Kidney glomerular epithelial cell (primary cell): ENCODE results near the gene RNF125.
A peak's percentile ranks its signal among the peaks of the same experiment; 100 is the strongest.
"Not testable (repeated sequence)": the region's sequence is repeated elsewhere in the genome, so short reads cannot be mapped to it uniquely, and the experiment has no call there.

Source experiments
- DNase-seq: peaks from one replicate; lab custom pipeline; 2025; lab: John Stamatoyannopoulos, UW

Gene RNF125

DNA sequence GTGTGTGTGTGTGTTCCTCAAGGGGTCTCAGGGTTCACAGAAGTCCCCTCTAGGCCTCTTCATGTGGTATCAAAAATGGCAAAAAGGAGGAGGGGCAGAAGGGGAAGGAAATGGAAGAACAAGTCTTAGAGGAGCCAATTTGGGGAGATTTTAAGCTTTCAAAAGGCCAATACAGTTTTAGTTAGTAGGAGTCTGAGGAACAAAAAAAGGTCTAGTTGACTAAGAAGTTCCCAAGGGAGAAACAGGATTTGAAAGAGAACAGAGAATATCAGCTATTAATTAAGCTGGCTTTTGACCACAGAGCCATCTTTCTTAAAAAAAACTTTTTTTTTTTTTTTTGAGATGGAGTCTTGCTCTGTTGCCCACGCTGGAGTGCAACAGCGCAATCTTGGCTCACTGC is 7.1 kb downstream of the RNF125 start:
- no peak for DNase-seq

DNA sequence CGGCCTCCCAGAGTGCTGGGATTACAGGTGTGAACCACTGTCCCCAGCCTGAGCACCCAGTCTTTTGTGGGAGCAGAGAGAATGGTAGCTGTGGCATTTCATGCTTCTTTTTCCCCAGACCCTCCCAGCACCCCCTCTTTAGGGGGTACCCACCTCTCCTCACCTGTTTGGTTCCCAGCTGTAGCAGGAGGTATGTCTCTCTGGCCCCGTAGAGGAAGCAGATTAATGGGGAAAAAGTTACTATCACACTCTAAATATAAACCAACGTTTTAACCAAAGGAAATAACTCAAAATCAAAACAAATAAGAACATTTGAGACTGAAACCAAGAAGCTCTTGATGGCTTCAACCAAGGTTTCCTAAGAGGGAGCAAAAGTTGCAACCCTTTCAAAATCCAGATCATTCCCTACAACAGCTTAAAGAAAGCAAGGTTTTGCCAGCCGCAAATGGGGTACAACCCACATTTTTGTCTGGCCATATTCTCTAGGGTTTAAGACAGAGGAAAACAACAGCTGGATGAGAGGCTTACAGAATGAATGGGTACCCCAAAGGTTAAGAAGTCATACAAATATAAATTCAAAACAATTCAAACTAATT is 8.0 kb downstream of the RNF125 start:
- no peak for DNase-seq

DNA sequence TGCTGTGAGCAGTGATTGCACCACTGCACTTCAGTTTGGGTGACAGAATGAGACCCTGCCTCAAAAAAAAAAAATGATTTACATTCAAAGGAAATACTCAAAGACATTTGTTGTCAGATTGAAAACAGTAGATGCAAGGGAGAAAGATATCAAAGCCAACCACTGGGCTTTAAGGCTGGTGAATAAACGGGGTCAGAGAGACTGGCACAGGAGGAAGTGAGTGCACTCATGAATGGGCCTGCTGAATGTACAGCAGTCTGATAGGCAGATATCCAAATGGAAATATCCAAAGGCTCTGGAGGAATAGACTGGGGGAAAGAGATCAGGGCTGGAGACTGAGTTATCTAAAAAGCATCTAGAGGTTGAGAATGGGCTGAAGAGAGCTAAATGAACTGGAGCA is 10.9 kb downstream of the RNF125 start:
- no peak for DNase-seq

DNA sequence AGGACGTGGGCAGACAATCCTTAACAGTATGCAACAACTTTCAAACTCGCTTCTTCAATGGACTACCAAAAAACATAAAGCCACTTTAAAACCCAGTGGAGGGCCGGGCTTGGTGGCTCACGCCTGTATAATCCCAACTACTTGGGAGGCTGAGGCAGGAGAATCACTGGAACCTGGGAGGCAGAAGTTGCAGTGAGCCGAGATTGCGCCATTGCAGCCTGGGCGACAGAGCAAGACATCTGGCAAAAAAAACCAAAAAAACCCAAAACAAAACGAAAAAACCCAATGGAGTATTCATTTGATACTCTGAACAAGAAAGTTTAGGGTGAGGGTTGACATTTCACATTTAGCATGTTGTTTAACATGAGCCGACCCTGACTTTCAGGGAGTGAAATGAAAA is 14.0 kb downstream of the RNF125 start:
- no peak for DNase-seq

DNA sequence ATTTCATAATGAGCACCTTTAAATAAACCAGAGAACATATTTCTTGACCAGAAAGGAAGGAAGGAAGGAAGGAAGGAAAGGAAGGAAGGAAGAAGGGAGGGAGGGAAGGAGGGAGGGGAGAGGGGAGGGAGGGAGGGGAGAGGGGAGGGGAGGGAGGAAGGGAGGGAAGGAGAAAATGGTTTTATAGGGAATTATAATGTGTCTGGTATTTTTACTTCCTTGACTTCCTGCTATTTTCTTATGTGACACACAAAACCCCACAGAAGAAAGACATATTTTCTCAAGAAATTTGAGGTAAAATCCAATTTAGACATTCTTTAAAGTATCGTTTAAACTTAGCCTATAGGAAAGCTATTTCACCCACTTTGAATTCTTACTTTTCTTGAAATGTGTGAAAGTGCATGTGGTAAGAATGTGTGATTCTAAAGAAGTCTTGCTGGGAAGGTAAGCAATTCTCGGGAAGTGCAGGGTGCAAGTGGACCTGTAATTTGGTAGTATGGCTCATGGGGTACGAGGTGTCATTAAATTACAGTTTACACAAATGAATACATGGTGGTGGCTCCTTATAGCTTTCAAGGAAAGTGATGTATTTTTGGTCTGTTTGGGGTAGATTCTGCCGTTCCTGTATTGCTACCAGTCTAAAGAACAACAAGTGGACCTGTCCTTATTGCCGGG is 18.0 kb downstream of the RNF125 start:
- no peak for DNase-seq

DNA sequence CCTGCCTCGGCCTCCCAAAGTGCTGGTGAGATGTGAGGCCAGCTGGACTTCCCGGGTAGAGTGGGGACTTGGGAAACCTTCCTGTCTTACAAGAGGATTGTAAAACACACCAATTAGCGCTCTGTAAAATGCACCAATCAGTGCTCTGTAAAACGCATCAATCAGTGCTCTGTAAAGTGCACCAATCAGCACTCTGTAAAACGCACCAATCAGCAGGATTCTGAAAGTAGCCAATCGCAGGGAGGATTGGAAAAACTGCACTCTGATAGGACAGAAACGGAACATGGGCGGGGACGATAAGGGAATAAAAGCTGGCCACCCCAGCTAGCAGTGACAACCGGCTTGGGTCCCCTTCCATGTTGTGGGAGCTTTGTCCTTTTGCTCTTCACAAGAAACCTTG is 19.0 kb downstream of the RNF125 start:
- no peak for DNase-seq

DNA sequence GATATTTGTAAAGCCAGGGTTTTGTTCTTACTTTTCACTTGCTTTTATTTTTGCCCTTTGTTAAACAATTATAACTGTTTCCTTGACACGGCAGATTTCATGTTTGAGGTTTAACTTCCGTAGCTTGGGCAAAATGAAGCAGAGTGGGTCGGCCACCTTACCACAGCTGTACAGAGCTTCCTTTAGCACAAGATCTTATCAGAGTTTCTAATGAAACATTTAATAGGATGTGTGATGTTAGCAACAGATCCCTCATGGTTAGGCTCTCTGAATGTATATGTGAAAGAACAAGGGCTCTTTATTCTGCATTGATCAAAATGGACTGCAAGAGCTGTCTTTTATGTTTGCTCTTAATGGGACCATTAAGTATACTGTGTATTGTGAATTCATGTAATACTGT is 22.3 kb downstream of the RNF125 start:
- DNase-seq = no peak

DNA sequence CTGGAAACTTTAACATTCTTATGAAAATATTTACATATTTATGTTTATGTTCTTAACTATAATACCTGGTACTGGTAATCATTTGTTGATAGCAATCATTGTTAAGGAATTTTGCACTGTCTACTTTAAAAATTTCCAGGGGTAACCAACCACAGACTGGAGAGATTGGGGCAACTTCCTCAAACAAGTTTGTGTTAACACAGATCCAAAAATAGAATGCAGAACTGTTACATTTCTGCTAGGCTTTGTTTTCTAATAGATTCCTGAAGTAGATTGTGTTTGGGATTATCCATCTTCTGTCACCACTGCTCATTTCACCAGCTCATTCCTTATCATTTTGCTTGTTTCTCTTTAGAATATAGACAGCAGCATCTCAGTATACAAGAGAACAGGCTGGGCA is 23.7 kb downstream of the RNF125 start:
- no peak for DNase-seq

DNA sequence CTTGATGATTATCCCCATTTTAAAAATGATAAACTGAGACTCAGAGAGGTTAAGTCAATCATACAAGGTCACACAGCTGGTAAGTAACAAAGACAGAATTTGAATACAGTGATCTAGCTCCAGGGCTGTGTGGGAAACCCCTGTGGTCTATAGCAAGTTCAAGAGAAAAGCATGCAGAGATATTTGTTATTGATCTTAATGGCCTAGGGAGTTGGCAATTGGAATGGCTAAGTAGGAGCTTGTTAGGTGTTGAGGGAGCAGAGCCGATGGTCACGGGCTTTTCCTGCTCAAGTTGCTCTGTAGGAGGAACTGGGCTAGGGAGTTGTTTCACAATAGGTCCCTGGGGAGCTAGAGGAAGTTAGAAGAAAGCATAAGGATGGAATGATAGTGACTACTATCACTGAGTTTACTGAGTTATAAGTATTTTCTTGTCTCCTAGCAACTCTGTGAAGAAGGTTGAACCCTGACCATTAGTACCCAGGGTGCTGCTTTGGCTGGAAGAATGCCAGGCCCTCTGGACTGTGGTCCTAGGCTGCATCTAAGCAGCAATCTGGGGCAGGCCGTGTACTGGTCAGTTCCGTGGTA is 30.0 kb downstream of the RNF125 start:
- DNase-seq = no peak

DNA sequence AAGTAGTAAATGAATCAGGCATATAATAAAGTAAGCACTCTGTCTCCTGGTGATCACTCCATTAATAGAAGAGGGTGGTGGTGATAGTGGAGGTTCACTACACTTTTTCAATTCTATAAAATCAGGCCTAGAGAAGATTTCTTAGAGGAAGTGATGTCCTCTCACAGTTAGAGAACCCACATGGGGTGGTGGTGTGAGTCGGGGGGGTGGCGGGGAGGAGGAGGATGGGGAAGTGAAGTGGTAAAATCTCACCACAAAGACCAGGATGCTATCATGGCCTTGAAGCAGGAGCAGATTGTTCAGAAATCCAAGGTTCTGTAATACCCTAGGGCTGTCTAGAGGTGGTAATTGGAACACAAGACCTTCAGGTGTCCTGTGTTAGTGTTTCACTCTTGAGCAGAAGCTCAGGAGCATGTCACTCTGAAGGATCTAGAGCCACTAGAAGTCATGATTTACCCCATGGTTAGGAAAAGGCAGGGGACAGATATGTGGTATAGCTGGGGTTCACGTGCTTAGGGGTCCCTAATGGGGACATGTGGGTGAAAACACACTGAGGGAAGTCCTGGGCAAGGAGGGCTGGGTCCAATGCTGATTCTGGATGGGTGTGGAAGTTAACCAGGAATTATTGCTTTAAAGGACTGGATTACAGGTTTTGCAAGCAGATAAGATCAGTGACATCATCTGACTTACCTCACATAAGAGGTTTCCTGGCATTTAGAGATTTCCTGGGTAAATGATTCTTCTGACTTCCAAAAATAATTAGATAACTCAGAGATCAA is 31.0 kb downstream of the RNF125 start:
- peak; percentile 17 for DNase-seq

DNA sequence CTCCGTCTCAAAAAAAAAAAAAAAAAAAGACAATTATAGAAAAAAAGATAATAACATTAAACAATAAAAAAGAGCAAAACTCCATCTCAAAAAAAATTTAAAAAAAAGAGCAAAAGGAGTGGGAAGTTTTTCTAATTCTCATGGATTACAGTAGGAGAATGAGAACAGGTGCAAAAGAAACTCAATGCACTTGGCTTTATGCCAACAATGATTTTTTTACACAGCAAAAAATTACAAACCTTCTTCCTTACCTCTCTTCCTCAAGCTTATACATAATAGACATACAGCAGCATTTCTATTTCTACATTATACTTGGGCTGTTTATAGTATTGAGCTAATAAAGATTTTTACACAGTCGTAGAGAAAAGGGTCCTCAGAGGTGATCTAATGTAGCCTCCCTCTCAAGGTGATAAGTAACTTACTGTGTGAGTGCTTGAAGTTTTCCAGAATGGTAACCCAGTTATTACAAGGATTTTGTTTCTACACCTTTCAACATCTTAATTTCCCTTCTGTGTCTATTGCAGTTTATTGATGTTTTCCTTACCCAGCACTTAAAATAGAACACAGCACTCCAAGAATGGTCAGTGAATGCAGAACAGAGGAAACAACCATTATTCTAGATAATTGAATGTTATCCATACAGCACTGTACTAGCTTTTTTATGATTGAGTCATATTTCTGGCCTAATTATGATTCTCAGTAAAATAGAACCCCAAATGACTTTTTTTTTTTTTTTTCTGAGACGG is 38.2 kb downstream of the RNF125 start:
- DNase-seq = no peak

DNA sequence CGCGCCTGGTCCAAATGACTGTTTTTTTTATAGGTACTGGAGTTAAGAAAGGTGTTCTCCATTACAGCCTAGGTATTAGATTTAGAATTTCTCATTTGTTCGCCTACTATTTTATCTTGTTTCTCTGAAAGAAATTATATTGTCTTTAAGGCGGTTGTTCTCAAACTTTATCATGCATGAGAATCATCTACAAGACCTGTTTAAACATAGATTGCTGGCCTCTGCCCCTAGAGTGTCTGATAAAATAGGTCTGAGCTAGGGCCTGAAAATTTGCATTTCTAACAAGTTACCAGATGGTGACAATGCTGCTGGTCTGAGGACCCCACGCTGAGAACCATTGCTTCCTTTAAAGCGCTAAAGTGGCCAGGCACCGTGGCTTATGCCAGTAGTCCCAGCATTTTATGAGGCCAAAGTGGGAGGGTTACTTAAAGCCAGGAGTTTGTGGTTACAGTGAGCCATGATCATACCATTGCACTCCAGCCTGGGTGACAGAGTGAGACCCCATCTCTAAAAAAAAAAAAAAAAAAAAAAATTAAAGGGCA is 39.1 kb downstream of the RNF125 start:
- DNase-seq = no peak

DNA sequence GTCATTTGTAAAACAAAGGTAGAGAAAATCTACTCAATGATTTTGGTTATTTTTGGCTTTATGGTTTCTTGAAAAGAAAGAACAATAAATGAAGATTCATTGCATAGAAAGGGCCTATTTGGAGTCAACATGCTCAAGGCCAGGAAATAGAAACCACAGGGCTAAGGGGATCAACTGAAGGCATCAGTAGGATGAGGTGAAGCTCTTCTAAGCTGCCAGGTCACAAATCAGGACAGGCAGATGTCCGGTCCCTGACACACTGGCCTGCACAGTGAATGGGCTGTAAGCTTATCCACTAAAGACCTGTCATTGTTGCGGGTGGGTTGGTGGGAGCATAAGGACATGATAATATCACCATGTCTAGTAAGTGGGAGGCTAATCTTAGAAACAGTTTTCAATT is 41.4 kb downstream of the RNF125 start:
- DNase-seq = no peak

DNA sequence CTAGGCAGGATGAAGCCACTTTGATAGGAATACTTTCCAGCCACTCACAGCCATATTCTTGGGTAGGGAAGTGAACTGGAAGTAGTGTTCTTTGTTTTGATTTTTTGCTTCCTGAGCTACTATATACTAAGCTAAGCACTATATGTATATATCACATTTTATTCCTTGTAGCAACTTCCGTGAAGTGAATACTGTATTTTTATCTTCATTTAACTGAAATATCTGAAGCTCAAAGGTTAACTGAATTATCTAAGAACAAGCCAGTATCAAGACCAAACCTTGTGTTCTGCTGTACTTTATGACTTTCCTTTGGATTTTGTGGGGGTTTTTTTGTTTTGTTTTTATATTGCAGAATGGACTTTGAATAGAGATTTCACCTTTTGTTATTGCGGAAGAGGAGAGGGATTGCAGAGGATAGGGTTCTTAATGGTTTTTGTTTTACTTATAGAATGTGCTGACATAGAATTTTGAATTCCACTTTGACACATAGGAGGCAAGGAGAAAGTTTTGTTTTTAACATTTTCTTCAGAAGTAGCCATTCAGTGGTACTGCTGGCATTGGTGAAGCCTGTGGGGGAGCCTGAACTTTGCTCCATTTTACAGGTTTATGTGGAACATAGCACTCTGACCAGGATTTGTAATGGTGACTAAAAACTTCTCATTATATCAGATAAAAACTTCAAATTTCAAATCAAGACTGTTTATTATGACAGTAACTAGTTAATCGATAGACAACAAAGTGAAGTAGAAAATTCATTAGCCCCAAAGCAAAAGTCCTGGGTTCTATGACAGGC is 48.9 kb downstream of the RNF125 start:
- no peak for DNase-seq

DNA sequence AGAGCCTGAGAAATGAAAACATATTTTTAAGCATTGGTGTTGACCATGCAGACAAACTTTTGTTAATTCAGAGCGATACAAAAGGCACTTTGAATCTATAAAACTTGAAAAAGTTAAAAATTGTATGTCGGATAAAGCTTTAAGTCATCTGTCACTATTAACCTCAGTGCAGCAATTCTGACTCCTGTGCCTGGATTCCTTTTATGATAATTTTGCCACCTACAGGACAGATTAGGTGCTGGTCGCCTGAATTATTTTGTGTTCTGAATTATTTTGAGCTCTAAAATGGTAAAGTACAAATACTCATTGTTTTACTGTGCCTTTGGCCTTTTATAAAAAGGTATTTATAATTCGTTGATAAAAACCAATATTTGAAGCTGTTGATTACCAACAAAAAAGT is 53.7 kb downstream of the RNF125 start:
- peak; percentile 19 for DNase-seq

DNA sequence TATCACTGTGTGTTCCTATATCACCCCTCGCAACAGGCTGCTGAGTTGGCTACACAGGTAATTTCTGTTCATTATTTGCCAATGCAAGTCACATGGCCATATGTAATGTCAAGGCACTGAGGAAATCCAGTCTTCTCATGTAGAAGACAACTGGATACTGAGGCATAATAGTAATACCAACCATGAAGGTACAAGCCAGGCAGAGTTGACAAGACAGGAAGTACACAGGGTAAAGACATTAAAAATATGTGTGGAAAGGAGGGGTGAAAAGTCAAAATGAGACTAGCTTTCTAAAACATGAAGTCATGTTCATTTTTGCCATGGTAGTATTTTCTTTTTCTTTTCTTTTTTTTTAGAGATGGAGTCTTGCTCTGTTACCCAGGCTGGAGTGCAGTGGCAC is 55.6 kb downstream of the RNF125 start:
- no peak for DNase-seq

DNA sequence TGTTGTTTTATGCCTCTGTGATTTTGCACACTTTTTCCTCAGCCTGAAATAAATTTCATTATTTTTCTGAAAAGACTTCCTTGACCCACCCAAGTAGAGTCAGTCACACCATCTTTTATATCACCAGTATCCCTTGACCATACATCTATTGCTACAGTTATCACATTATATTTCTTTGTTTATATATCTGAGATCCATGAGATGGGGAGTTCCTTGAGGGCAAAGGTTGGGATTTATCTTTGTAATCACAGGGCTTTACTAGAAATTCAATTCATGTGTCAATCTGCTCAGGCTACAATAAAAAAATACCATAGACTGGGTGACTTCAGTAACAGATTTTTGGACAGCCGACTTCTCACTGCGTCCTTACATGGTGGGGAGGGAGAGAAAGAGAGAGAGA is 60.2 kb downstream of the RNF125 start:
- no peak for DNase-seq

DNA sequence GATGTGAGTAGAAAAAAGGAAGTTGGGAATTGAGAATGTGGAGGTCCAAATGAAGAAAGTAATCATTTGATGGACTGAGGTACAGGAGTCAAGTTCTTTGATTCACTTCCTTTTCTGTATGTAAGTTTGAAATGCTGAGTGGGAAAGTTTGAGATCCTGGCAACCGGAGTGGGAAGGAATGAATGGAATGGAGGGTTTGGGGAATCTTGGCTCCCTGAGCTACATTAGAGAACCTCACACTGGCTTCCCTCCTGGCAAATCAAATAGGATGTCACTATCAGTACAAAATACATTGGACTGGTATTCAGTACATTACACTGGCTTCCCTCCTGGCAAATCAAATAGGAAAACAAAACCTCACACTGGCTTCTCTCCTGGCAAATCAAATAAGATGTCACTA is 63.3 kb downstream of the RNF125 start:
- DNase-seq = no peak

DNA sequence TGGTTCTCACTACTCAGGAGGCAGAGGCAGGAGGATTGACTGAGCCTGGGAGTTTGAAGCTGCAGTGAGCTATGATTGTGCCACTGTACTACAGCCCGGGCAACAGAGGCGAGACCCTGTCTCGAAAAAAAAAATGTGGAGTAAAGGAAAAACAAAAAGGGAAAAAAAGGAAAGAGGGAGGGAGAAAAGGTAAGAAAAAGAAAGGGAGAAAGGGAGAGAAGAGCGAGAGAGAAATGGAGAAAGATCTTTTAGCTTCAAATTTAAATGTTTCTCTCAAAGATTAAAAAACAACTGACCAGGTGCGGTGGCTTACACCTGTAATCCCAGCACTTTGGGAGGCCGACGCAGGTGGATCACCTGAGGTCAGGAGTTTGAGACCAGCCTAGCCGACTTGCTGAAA is 65.2 kb downstream of the RNF125 start:
- no peak for DNase-seq

DNA sequence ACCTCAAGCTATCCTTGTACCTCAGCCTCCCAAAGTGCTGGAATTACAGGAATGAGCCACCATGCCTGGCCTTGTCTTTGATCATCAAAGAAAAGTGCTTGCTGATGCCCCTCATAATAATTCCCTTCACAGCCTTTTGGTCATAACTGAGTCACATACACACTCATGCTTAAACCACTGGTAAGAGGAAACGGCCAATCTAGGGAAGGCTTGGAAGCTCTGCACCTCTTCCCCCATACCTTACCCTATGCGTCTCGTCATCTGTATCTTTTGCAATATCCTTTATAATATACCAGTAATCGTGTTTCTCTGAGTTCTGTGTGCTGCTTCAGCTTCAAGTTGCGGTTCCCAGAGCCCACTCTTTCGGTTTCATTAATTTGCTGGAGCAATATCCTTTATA is 68.3 kb downstream of the RNF125 start:
- no peak for DNase-seq

DNA sequence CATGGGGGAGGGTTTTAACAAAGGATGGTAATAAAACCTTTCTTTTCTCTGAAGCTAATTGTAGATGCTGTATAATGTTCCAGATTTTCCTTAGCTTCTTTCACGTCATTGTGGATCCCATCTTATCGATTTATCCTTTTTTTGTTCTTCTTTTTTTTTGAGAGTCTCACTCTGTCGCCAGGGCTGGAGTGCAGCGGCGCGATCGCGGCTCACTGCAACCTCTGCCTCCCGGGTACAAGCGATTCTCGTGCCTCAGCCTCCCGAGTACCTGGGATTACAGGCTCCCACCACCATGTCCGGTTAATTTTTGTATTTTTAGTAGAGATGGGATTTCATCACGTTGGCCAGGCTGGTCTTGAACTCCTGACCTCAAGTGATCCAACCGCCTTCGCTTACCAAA is 72.2 kb downstream of the RNF125 start:
- DNase-seq = not testable (repeated sequence)
